A673 (cell line): ENCODE data around the gene DMD. TPM values are rescaled to one million over a fixed set of nuclear protein-coding genes. Genes with fewer than 3 reads are reported as not detected.

Source experiments
- BruUV-seq: library from RNA; stranded (reverse); fragments of 400-500 nt; replicated peaks from 2 replicates; lab custom pipeline; 2021; lab: Mats Ljungman, UMichigan
- CTCF ChIA-PET: fragments of 300-600 bp; sonication (Branson Sonifier 250); formaldehyde crosslinking; loops from one replicate; lab custom pipeline; 2022; ENCODE audit warnings: antibody characterized with exemption; lab: Charles Lee
- POLR2A ChIA-PET: fragments of 300-600 bp; sonication (Branson Sonifier 250); formaldehyde crosslinking; loops from one replicate; lab custom pipeline; 2022; ENCODE audit warnings: antibody characterized with exemption; ENCODE audit not compliant: low non-redundant PET; lab: Charles Lee
- DNase-seq: peaks from one replicate; pipeline ENCODE4 v3.0.0-alpha.2; 2015; ENCODE audit warnings: low spot score
- H3K27ac ChIP-seq: fragments of 200-600 bp; sonication (generic); 2 replicates; pipeline ENCODE4 v1.5.1; 2016; ENCODE audit warnings: mixed run types, low read depth, mild to moderate bottlenecking, mixed read lengths, antibody characterized with exemption, low read length; ENCODE audit not compliant: poor library complexity, severe bottlenecking
- H3K27me3 ChIP-seq: fragments of 200-600 bp; sonication (generic); replicated peaks from 2 replicates; pipeline ENCODE4 v1.6.1; 2017; ENCODE audit warnings: mixed run types, low read depth, mild to moderate bottlenecking, mixed read lengths, antibody characterized with exemption, low read length; ENCODE audit not compliant: insufficient read depth, poor library complexity
- H3K36me3 ChIP-seq: fragments of 200-600 bp; sonication (generic); 2 replicates; pipeline ENCODE4 v1.6.1; 2016; ENCODE audit warnings: mixed run types, mild to moderate bottlenecking, mixed read lengths, antibody characterized with exemption, low read length; ENCODE audit not compliant: insufficient read depth, poor library complexity, severe bottlenecking
- H3K4me1 ChIP-seq: fragments of 200-600 bp; sonication (generic); 2 replicates; pipeline ENCODE4 v1.6.1; 2017; ENCODE audit warnings: mixed run types, mild to moderate bottlenecking, mixed read lengths, antibody characterized with exemption, low read length; ENCODE audit not compliant: insufficient read depth, poor library complexity, severe bottlenecking
- H3K4me3 ChIP-seq: fragments of 200-600 bp; sonication (generic); 2 replicates; pipeline ENCODE4 v1.5.1; 2016; ENCODE audit warnings: low read depth, mixed run types, mild to moderate bottlenecking, mixed read lengths, low read length; ENCODE audit not compliant: poor library complexity, severe bottlenecking
- H3K9me3 ChIP-seq: fragments of 200-600 bp; sonication (generic); 2 replicates; pipeline ENCODE4 v1.6.1; 2016; ENCODE audit warnings: mixed run types, low read depth, mild to moderate bottlenecking, mixed read lengths, antibody characterized with exemption, low read length; ENCODE audit not compliant: poor library complexity, severe bottlenecking
- EZH2 ChIP-seq: fragments of 200-600 bp; sonication (generic); IDR thresholded peaks from 2 replicates; pipeline ENCODE4 v1.6.1; 2017; ENCODE audit warnings: borderline replicate concordance, low read depth, mild to moderate bottlenecking, mixed read lengths, antibody characterized with exemption, low read length; ENCODE audit not compliant: poor library complexity, severe bottlenecking
- intact Hi-C: fragments of 100-400 bp; cut with micrococcal nuclease; formaldehyde crosslinking; loops from one replicate; pipeline ENCODE4 v1.10.0; 2022; ENCODE audit not compliant: unreplicated experiment
- total RNA-seq: library from RNA; stranded (reverse); gene quantifications from 2 replicates; pipeline ENCODE4 v1.2.3, GENCODE V29; 2021
- TF ChIP-seq, protein P1 (sequence below): fragments of 300-800, 200-600 bp; sonication (generic); conservative IDR thresholded peaks from 2 replicates; pipeline ENCODE4 v1.5.1; 2017; ENCODE audit warnings: low read depth, mild to moderate bottlenecking, antibody characterized with exemption, low read length, moderate library complexity, mixed read lengths

Gene DMD
- total RNA-seq, 1 experiment from 2014 or later, result 5.4 TPM

DNA sequence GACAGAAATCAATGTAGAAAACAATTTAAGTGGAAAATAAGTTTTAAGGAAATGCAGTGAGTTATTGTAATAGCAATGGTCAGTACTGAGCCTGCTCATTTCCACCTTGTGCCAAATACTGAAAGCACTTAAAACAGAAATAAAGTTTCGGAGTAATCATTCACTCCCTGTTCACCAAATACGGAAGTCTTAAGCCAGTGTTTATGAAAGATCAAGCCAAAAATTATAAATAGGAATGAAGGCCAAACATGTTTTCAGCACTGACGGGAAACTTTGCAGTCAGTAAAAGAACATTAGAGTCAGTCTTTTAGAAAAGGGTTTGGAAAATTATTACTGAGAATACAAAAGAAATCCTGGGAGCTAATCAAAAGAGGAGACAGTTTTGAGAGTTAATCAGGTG is 178.6 kb downstream of the DMD start:
- no TSS peak for BruUV-seq
- Histone ChIP-seq H3K27me3 (no peaks in the 10 kb centered on the region), H3K4me3 (no peak overlapping the region), H3K4me1 (no peaks in the 10 kb centered on the region), H3K36me3 (no peaks in the 10 kb centered on the region), H3K27ac (no peak overlapping the region), H3K9me3 (no peaks in the 10 kb centered on the region)
- CTCF ChIA-PET, result no interaction called here
- intact Hi-C loops, result no loop called here
- no peak for DNase-seq
- TF ChIP-seq, protein P1, sequence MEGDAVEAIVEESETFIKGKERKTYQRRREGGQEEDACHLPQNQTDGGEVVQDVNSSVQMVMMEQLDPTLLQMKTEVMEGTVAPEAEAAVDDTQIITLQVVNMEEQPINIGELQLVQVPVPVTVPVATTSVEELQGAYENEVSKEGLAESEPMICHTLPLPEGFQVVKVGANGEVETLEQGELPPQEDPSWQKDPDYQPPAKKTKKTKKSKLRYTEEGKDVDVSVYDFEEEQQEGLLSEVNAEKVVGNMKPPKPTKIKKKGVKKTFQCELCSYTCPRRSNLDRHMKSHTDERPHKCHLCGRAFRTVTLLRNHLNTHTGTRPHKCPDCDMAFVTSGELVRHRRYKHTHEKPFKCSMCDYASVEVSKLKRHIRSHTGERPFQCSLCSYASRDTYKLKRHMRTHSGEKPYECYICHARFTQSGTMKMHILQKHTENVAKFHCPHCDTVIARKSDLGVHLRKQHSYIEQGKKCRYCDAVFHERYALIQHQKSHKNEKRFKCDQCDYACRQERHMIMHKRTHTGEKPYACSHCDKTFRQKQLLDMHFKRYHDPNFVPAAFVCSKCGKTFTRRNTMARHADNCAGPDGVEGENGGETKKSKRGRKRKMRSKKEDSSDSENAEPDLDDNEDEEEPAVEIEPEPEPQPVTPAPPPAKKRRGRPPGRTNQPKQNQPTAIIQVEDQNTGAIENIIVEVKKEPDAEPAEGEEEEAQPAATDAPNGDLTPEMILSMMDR, result no peak
- TF ChIP-seq EZH2, result no peak
- POLR2A ChIA-PET, result no interaction called here

DNA sequence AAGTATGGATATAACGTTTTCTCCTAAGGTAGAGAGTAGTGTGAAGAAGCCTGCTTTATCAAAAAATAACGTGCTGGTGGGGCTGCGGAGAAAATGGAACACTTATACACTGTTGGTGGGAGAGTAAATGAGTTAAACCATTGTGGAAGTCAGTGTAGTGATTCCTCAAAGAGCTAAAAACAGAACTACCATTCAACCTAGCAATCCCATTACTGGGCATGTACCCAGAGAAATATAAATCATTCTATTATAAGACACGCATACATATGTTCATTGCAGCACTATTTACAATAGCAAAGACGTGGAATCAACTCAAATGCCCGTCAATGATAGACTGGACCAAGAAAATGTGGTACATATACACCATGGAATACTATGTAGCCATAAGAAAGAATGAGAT is 196.4 kb downstream of the DMD start:
- Histone ChIP-seq H3K27me3 (no peaks in the 10 kb centered on the region), H3K4me3 (no peak overlapping the region), H3K9me3 (no peaks in the 10 kb centered on the region), H3K27ac (no peak overlapping the region), H3K36me3 (no peaks in the 10 kb centered on the region), H3K4me1 (no peaks in the 10 kb centered on the region)
- ChIA-PET POLR2A (no interaction called here), CTCF (no interaction called here)
- BruUV-seq, result no TSS peak
- no peak for DNase-seq
- TF ChIP-seq, protein P1, result no peak
- TF ChIP-seq EZH2, result no peak
- intact Hi-C loops, result no loop called here

DNA sequence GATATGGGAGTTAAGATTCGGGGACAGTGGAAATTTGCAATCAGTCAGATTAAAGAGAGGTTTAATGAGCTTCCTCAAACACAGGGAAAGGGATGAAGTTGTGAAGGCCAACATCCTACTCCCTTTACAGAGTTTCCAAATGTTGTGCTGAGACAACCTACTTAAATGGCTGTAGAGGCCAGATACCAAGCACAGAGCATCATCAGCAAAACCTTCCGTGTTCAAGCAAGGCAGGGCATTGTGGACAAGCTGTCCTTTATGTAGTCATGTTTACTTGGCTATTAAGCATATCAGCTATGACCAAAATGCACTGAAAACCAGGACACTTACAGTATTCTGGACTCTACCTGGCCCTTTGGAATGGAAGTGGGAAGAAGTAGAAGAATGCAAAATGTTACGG is 197.3 kb downstream of the DMD start:
- Histone ChIP-seq H3K27me3 (no peaks in the 10 kb centered on the region), H3K27ac (no peak overlapping the region), H3K4me3 (no peak overlapping the region), H3K4me1 (no peaks in the 10 kb centered on the region), H3K9me3 (no peaks in the 10 kb centered on the region), H3K36me3 (no peaks in the 10 kb centered on the region)
- ChIA-PET CTCF (no interaction called here), POLR2A (no interaction called here)
- TF ChIP-seq, protein P1, result no peak
- no peak for TF ChIP-seq EZH2
- no peak for DNase-seq
- intact Hi-C loops, result no loop called here
- BruUV-seq, result no TSS peak
